Kidney glomerular epithelial cell (primary cell): ENCODE measurements around the gene KRT31.
"Not testable (repeated sequence)": the region's sequence is repeated elsewhere in the genome, so short reads cannot be mapped to it uniquely, and the experiment has no call there.

Experiments used
- DNase-seq: peaks from one replicate; lab custom pipeline; 2025; lab: John Stamatoyannopoulos, UW

Gene KRT31

DNA sequence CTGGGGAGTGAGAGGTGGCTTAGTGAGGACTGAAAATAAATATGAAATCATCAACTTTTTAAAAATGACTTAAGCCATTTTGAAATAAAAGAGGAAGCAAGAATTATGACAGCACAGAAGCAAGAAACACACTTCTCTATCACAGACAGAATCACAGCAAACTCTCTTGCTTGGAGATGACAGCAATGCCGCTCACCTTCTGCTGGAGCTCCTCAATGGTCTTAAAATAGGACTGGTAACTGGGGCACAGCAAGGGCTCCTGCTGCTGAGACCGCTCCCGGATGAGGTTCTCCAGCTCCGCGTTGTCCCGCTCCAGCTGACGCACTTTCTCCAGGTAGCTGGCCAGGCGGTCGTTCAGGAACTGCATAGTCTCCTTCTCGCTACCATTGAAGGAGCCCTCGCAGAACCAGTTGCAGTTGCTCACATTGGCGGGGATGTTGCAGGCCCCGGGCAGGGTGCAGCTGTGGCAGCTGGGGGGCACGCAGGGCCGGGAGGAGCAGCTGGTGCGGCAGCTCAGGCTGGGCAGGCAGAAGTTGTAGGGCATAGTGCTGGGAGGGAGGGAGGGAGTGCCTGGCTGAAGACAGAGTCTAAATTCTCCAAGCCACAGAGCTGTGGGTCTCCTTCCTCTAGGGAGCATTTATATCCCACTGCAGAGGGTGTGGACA lies at the start of gene KRT31:
Gene KRT31 (minus strand): TSS at position 613 of the 665 bp plus-strand sequence. CDS start 69 bp downstream, at position 544.
- DNase-seq: no peak

DNA sequence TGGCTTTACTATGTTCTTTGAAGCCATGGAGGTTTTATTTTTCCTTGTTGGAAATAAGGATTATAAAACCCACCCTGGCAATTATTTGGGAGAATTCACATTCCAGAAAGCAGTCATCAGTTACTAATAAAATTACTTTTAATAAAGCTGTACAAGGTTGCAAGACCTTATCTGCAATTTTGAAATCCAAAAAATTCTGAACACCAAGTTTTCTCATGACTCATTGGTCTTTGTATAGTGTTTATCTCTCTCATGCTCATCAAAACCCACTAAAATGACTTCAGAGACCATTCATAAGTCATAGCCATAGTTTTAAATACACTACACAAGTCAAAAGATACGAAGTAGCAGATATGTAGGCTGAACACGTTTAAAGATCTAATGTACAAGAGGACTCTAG lies 49.4 kb upstream of the KRT31 start:
- DNase-seq: no peak

DNA sequence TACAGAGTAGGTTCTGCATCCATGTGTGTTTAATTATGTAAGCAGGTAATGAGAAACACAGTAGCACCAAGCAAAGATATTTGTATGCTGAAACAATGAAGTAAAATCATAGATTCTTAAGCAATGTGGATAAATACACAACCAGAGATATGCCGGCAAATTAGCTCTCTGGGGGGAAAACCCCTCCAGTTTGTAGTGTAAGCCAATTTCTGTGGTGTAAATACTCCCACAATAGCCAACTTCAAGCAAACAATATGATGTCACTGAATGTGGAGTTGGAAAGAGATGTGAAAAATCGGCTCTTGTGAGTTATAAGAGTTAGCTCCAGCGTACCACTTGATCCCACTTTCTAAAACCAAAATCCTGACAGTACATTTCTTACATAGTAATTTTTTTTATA lies 47.2 kb upstream of the KRT31 start:
- DNase-seq: no peak

DNA sequence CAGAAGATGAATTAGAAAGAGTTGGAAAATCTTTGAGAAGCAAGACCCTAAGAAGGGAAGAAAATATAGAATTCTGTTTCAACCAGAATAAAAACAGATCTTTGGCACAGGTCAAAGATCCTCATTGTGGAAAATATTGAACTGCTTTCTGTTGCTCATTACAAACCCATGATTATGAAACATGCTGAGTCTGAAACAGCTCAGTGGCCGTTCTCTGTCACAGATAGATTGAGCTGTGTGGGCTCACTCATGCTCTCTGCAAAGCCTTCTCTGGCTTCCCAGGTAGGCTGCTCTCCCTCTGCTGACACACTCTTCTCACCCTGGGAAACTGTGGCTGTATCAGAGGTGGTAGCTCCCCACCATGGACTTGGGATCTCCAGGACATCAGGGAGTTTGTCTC lies 46.8 kb upstream of the KRT31 start:
- DNase-seq: no peak

DNA sequence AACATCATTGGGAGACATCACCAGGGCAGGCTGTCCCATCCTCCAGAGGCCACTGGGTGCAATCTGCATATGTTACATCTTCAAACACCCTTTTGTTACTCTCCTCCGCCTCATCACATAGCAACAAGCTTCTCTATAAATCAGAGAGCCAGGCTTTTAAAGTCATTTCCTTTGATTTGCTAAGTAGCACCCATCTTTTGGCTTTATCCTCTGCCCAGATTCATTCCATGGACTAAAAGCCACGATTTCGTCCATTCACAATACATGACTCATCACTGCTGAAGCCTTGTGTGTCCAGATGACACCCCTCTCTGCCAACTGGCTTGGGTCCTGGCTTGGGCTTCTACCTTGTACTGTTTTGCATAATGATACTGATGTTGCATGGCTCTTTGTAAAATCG lies 45.3 kb upstream of the KRT31 start:
- DNase-seq: no peak

DNA sequence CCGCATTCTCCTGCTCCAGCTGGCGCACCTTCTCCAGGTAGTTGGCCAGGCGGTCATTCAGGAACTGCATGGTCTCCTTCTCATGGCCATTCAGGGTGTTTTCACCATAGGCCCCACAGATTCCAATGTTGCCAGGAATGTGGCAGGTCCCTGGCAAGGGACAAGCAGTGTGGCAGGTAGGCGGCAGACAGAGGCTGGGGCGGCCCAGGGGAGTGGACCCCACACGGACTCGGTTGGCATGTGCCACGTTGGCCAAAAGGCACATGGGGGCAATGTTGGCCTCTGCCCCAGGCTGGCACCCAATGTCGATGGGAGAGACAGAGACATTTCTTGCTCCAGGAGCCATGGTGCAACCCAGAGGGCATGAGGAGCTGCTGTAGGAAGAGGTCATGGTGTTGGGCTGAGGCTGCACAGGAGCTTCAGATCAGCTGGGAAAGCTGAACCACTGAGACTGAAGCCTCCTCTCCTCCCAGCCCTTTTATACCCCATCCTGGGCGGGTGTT lies 43.2 kb upstream of the KRT31 start, which contains the start of gene KRT38:
Gene KRT38 (minus strand): TSS at position 453 of the 503 bp plus-strand sequence. CDS start 62 bp downstream, at position 391.
- DNase-seq: no peak

DNA sequence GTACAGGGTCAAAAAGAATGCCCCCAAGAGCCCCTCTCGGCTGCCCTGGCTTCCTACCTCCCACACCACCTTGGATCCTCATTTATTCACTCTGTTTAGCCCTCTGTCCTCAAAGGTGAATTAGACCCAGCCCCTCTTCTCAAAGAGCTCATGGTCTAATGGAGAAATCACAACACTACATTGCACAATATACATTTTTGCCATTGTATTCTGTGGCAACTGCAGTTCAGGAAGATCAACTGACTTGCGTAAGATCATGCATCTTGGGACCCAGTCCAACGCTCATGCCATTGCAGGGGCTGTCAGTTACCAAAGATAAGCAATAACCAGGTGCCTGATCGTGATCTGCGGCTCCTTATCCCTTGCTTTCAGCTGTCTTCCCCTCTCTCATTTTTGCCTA lies 42.0 kb upstream of the KRT31 start:
- no peak for DNase-seq

DNA sequence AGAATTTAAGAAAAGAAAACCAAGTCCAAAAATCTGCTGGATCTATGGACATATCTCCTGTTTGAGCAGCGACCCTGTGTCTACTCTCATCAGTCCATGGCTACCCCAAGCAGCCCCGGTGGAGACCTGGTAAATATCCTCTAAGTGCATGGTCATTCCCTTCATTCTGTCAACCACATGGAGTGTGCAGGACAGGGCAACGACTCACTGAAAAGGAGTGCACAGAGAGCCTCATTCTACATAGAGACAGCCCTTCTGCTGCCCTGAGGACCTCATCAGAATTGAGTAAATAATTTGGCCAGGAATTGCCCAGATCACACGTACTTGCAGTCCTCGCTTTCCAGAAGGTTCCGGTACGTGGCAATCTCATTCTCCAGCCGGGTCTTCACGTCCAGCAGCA lies 40.4 kb upstream of the KRT31 start:
- no peak for DNase-seq

DNA sequence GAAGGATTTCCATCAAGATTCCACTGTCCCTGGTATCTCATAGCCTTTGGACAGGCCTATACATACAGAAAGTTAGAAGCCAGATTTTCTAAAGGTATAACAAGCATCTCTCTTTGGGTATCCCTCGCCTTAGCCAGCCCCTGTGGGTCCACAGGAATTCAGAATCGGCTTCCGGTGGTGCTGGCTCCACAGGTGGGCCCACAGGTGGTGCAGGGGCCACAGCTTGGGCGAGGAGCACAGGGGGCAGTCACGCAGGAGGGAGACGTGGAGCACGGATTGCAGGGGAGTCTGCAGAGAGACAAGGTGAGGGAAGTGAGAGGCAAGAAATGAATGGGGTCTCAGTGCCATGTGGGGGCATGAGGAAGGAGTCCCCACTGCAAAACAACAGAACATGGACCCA lies 39.8 kb upstream of the KRT31 start:
- DNase-seq: no peak

DNA sequence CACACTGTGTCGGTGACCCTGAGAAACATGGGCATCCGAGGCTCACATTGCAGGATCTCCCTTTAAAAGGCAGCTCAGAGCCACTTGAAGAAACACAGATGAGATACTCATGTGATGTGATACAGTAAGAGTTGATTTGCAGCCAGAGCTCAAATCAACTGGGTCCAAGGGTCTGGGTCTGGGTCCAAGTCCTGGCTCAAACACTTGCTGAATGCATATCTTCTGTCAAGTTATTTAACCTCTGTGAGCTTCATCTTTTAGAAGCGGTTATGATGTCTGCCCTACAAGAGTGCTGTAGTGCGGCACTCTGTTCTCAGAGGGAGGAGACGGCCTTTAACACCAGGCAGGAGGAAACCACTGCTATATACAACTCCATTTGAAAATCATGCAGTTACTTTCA lies 37.0 kb upstream of the KRT31 start:
- DNase-seq: no peak

DNA sequence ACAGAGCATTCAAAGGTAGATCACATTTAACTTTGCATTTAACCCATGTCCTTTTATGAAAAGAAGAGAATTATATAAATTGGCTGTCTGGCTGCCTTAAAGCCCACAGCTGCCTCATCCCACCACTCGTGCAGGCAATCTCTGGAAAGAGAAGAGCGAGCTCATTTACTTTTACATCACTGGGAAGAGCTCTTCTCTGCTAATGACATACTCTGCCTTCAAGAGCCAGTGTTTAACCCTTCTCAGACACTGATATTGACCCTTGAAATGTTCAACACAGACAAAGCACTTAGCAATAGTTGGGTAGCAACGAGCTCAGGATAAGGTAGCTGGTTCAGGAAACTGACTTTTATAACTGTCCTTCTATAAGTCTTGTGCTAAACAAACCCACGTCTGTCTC lies 36.6 kb upstream of the KRT31 start:
- no peak for DNase-seq

DNA sequence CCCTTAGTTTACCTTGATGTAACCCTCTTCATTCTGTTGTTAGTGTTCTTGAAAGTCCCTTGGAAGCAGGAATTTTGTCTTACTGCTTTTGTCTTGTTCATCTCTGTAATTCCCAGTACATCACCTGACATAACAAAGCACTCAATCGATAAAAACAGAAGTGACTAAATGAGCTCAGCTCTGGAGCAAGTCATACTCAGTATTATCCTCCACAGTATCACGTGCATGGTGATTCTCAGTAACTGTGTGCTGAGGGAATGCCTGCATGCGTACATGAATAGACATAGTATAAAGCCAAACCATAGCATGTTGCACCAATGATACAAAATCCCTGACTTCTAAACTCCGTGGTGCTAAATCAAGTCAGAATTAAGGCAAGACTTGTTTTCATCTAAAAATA lies 36.2 kb upstream of the KRT31 start:
- DNase-seq: no peak

DNA sequence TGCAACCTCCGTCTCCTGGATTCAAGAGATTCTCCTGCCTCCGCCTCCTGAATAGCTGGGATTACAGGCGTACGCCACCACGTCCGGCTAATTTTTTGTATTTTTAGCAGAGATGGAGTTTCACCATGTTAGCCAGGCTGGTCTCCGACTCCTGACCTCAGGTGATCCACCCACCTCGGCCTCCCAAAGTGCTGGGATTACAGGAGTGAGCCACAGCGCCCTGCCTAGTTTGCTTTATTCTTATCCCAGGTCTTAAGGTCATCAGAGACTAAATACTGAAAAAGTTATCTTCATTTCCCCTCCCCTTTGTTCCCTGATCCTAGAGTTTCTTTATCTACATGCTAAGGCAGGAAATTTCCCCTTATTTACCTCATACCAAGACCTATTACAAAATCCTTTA lies 33.0 kb upstream of the KRT31 start:
- not testable (repeated sequence) for DNase-seq

DNA sequence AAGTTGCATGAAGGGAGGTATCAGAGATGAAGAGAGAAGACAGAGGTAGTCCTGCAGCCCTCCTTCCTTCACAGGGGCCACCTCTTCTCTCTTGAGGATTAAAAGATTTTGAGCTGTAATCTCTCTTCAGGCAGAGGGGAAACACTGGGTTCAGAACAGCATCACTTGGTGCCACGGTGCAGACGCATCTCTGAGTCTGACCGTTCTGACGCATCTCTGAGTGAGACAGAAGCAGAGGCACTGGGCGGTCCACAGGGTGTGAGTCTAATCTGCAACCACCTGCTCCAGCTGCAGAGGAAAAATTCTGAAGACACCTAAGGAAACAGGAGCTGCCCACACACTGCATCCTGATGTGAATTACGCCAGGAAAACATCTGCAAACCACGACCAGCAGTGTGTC lies 32.3 kb upstream of the KRT31 start:
- no peak for DNase-seq

DNA sequence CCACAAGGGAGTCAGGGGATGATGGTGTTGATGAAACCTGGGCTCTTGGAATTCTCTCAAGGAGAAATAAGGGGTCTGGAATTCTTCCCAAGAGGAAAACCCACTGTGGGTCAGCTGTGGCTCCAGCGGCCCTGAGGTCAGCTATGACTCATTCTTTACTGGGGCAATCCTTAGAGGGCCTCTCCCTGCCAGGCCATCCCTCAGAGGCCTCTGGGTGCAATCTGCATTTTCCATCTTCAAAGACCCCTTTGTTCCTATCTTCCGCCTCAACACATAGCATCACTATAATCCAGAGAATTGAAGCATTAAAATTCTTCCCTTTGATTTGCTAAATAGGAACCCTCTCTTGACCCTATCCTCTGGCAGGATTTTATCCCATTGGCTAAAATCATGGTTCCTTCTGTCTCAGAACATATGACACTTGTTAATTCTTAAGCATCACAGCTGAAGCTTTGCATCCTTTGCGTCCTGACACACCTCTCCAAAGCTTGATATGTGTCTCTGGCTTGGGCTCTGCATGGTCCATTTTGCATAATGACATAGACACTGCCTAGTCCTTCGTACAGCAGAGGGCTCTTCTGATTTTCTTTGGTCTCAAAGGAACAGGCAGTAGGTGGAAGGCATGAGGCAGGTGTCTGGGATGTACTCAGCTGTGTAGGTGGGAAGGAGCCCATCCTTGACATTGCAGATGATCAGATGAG lies 31.3 kb upstream of the KRT31 start:
- no peak for DNase-seq

DNA sequence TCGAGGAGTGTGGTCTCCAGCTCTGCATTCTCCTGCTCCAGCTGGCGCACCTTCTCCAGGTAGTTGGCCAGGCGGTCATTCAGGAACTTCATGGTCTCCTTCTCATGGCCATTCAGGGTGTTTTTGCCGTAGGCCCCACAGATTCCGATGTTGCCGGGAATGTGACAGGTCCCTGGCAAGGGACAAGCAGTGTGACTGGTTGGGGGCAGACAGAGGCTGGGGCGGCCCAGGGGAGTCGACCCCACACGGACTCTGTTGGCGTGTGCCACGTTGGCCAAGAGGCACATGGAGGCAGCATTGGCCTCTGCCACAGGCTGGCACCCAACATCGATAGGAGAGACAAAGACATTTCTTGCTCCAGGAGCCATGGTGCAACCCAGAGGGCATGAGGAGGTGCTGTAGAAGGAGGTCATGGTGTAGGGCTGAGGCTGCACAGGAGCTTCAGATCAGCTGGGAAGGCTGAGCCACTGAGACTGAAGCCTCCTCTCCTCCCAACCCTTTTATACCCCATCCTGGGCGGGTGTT lies 26.8 kb upstream of the KRT31 start, which contains the start of gene KRT37:
Gene KRT37 (minus strand): TSS at position 475 of the 525 bp plus-strand sequence. CDS start 62 bp downstream, at position 413.
- no peak for DNase-seq

DNA sequence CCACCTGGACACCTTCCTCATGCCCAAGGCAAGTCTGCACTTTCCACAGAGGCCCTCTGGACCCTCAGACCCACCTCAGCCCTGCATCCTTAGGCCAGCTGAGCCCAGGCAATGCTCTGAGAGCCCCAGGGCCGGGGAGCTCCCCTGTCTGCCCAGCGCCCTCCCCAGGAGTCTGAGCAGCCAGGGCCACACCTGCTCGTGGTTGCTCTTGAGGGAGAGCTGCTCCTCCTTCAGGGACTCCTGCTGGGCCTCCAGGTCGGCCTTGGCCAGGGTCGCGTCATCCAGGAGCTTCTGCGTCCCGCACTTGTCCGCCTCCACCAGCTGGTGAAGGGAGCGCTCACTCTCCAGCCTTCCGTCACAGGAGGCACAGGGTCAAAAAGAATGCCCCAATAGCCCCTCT lies 25.2 kb upstream of the KRT31 start:
- DNase-seq: not testable (repeated sequence)

DNA sequence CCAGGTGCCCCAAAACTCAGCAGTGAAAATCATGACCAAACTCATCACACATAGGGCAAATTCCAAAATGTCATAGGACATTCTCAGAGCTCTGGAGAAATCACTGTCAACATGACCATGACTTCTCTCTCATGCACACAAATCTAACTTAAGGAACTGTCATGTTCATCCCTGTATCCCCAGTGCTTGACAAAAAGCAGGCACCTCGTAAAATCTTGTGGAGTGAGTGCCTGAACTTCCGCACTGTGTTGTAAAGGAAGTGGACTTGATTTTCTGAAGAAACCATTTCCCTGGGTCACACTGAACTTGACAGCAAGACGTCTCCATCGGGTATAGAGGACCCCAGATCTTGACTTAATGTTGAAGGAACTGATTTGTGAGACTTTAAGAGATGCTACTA lies 24.2 kb upstream of the KRT31 start:
- no peak for DNase-seq

DNA sequence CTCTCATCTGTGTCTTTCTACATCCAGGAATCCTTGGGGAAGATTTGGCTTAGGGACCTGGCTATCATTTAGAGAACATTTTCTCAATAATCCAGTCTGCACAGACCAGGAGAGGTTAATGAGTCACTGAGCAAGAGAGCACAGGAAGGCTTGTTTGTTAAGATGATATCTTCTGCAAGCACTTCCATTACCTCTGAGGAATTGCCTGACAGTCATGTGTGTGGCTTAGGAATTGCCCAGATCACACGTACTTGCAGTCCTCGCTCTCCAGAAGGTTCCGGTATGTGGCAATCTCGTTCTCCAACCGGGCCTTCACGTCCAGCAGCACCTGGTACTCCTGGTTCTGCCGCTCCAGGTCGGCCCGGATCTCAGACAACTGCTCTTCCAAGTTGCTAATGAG lies 23.7 kb upstream of the KRT31 start:
- DNase-seq: peak; percentile 59

DNA sequence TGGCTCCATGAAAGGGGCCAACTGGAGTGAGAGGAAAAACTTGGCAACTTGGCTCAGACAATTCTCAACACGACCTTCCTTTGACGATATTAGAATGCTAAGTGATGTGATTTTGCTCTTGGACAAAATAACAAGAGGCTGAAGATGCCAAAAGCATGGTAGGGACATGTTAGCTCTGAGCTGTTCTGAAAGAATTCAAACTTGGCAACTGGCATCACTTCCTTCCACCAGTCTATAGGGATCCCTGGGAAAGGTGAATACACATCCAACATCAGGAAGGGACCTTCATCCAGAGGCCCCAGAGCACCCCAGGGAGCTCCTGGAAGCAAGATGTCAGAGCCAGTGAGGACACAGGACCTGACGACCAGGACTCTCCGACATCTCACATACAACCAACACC lies 22.7 kb upstream of the KRT31 start:
- DNase-seq: no peak

DNA sequence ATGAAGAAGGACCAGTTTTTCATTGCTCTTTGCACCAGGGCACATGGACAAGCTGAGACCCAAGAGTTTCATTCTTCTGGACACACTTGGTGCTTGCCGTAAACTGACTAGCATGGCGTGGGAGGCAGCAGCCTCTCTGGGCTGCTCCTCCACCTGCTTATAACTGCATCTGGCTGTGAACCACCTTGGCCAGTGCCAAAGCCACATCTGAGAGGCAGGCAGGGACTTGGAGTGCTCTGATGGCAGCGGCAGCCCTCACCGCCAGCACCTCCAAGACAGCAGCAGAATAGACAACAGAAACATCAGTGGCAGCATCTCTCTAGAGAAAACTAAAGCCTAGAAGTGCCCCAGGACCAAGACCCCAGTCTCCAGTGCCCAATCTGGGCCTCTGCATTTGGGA lies 22.3 kb upstream of the KRT31 start:
- no peak for DNase-seq

DNA sequence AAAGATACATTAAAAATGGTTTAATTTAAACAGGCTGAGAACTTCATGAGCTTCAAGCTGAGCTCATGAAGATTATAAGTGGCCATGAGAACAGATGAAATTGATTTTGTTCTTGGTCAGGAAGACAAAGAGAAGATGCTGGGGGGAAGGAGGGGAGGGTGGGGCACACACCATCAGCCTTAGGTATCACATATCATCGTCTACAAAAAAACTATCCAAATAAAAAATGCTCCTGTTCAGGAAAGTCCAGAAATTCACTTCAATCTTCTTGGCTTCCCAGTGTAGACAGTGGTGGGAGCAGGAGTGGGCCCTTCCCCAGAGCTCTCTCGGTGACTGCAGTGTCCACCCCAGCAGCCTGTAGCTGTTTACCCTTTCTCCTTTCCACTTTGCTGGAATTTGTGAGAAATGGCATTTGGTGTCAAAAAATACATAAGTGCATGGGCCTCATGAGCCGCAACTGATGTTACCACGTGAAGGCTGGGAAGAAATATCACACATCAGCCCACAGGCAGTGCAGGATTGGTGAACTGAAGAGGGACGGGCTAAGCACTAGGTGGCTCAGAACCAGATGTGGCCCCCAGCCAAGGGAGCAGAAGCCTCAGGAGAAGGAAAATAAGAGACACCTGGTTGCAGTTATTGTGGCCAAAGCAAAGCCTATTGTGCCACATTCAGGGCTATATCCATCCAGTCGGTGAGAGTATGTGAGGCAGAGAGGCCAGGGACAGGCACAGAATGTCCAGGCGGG lies 20.9 kb upstream of the KRT31 start:
- no peak for DNase-seq
